Loucy (cell line): ENCODE data around the gene BABAM2.

ENCODE experiments used
- H2AFZ ChIP-seq: fragments of 200-600 bp; sonication (generic); 2 replicates; pipeline ENCODE4 v1.6.0; 2016; ENCODE audit warnings: antibody characterized with exemption, mild to moderate bottlenecking, low read length, moderate library complexity
- H3F3A ChIP-seq: fragments of 200-600 bp; 2 replicates; pipeline ENCODE4 v1.6.0; 2016; ENCODE audit warnings: antibody characterized with exemption, low read depth, mild to moderate bottlenecking
- H3K27me3 ChIP-seq: fragments of 200-600 bp; sonication (generic); 2 replicates; pipeline ENCODE4 v1.6.1; 2014; ENCODE audit warnings: low read length, mild to moderate bottlenecking; ENCODE audit not compliant: insufficient read depth, poor library complexity, severe bottlenecking
- H3K36me3 ChIP-seq: fragments of 200-600 bp; sonication (generic); 2 replicates; pipeline ENCODE4 v1.6.1; 2016; ENCODE audit warnings: low read length; ENCODE audit not compliant: insufficient read depth
- H3K4me1 ChIP-seq: fragments of 200-600 bp; sonication (generic); 2 replicates; pipeline ENCODE4 v1.5.1; 2014; ENCODE audit warnings: low read length, mild to moderate bottlenecking; ENCODE audit not compliant: insufficient read depth, poor library complexity, severe bottlenecking
- H3K4me2 ChIP-seq: fragments of 200-600 bp; sonication (generic); 2 replicates; pipeline ENCODE4 v1.6.0; 2014; ENCODE audit warnings: antibody characterized with exemption, low read length, low read depth, mild to moderate bottlenecking; ENCODE audit not compliant: poor library complexity, severe bottlenecking
- H3K4me3 ChIP-seq: fragments of 200-600 bp; sonication (generic); 2 replicates; pipeline ENCODE4 v1.5.1; 2014; ENCODE audit warnings: low read length, mild to moderate bottlenecking, mixed read lengths; ENCODE audit not compliant: poor library complexity, severe bottlenecking
- H3K79me2 ChIP-seq: fragments of 200-600 bp; sonication (generic); 2 replicates; pipeline ENCODE4 v1.6.1; 2014; ENCODE audit warnings: low read length; ENCODE audit not compliant: insufficient read depth
- H3K9ac ChIP-seq: fragments of 200-600 bp; sonication (generic); 2 replicates; pipeline ENCODE4 v1.6.0; 2014; ENCODE audit warnings: mild to moderate bottlenecking, low read depth, low read length, moderate library complexity; ENCODE audit not compliant: poor library complexity, severe bottlenecking
- H3K9me2 ChIP-seq: fragments of 200-600 bp; sonication (generic); replicated peaks from 2 replicates; pipeline ENCODE4 v1.6.1; 2016; ENCODE audit warnings: low read depth, low read length, mixed read lengths
- H3K9me3 ChIP-seq: fragments of 200-600 bp; sonication (generic); 2 replicates; pipeline ENCODE4 v1.6.1; 2014; ENCODE audit warnings: mild to moderate bottlenecking, antibody characterized with exemption, low read length, low read depth; ENCODE audit not compliant: insufficient read depth
- H4K20me1 ChIP-seq: fragments of 200-600 bp; sonication (generic); 2 replicates; pipeline ENCODE4 v1.6.0; 2014; ENCODE audit warnings: antibody characterized with exemption, low read length, mild to moderate bottlenecking; ENCODE audit not compliant: insufficient read depth, poor library complexity, severe bottlenecking
- EZH2phosphoT487 ChIP-seq: fragments of 200-600 bp; IDR thresholded peaks from 2 replicates; pipeline ENCODE4 v1.6.1; 2018; ENCODE audit warnings: antibody characterized with exemption, mild to moderate bottlenecking, moderate library complexity, borderline replicate concordance
- TF ChIP-seq, protein P1 (sequence below): fragments of 200-600 bp; sonication (generic); conservative IDR thresholded peaks from 2 replicates; pipeline ENCODE4 v1.5.1; 2014; ENCODE audit warnings: mild to moderate bottlenecking, antibody characterized with exemption, low read length

BABAM2 gene

DNA sequence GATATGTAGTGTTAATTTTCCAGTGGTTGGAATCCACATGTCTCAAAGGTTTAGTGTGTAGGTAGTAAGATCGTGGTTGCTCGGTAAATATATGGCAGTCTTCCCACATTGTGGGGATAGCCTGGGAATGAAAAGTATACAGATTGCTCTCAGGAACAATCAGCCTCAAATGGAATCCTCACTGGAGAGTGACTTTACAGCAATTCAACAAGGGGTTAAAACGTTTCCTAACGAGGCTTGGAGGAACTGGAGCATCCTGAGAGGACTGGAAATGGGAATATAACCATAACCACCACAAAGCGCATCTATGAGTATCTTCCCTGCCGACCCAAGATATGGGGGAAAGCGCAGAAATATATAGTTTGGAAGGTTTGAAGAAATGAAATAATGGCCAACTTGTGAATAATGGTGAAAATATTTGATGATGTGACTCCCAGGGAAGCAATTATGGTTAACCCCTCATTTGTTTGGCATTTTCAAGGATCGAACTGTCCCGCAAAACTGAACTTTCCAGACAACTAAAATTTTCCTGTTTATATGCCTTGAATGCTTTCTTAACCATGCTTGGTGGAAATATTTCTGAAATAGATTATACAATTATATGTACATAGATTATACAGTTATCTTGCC lies 401.4 kb downstream of the BABAM2 start:
- Histone ChIP-seq H3K4me3 (no peak overlapping the region), H3K4me2 (no peak overlapping the region), H3K36me3 (no peaks in the 10 kb centered on the region), H3K9me2 (no peaks in the 10 kb centered on the region), H2AFZ (no peak overlapping the region), H3K9me3 (no peaks in the 10 kb centered on the region), H3K4me1 (peaks cover 6% of the 10 kb centered on the region), H3K79me2 (no peaks in the 10 kb centered on the region), H3K27me3 (no peaks in the 10 kb centered on the region), H3K9ac (no peak overlapping the region), H4K20me1 (no peaks in the 10 kb centered on the region), H3F3A (no peaks in the 10 kb centered on the region)
- no peak for TF ChIP-seq EZH2phosphoT487
- TF ChIP-seq, protein P1, sequence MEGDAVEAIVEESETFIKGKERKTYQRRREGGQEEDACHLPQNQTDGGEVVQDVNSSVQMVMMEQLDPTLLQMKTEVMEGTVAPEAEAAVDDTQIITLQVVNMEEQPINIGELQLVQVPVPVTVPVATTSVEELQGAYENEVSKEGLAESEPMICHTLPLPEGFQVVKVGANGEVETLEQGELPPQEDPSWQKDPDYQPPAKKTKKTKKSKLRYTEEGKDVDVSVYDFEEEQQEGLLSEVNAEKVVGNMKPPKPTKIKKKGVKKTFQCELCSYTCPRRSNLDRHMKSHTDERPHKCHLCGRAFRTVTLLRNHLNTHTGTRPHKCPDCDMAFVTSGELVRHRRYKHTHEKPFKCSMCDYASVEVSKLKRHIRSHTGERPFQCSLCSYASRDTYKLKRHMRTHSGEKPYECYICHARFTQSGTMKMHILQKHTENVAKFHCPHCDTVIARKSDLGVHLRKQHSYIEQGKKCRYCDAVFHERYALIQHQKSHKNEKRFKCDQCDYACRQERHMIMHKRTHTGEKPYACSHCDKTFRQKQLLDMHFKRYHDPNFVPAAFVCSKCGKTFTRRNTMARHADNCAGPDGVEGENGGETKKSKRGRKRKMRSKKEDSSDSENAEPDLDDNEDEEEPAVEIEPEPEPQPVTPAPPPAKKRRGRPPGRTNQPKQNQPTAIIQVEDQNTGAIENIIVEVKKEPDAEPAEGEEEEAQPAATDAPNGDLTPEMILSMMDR, result no peak

DNA sequence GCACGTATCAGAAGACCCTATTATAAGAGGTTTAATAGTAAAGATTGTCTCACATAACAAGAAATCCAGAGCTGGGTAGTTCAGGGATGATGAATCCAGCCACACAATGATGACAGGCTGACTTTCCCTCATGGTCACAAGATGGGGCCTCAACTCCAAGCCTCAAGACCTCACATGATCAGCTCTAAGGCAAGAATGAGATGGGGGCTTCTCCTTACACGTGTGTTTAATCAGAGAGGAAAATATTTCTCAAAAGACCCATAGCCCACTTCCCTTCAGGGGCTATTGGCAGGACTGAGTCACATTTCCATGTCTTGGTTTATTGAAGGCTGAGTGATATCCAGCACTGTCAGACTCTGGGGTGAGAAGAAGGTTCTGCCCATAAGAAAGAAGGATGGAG lies 402.0 kb downstream of the BABAM2 start:
- Histone ChIP-seq H3K27me3 (no peaks in the 10 kb centered on the region), H3K9me2 (no peaks in the 10 kb centered on the region)
- TF ChIP-seq EZH2phosphoT487, result no peak
- TF ChIP-seq, protein P1, result no peak

DNA sequence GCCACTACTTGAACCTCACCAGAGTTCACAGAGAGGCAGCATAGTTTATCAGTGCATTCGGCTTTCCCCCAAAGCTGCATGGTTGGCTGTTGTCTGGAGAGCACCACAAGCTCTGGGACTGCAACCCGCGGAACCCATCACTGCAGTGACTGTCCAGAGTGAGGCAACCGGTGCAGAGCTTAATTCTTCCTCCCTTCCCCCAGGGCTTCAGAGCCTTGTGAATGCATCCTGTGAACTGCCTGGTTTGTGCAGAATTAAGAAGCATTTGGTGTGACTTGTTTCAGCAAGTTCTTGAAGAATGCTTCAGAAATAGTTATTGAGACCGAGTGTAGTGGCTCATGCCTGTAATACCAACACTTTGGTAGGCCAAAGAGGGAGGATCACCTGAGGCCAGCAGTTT lies 402.9 kb downstream of the BABAM2 start:
- H3K4me3 ChIP-seq, result no peak overlapping the region
- no peaks in the 10 kb centered on the region for H3K27me3 ChIP-seq
- H3F3A ChIP-seq, result no peaks in the 10 kb centered on the region
- H3K4me2 ChIP-seq, result no peak overlapping the region
- H3K9me3 ChIP-seq, result no peaks in the 10 kb centered on the region
- peaks cover 10% of the 10 kb centered on the region for H3K4me1 ChIP-seq
- no peaks in the 10 kb centered on the region for H3K79me2 ChIP-seq
- no peaks in the 10 kb centered on the region for H3K9me2 ChIP-seq
- H3K9ac ChIP-seq, result no peak overlapping the region
- H4K20me1 ChIP-seq, result no peaks in the 10 kb centered on the region
- TF ChIP-seq, protein P1, result no peak
- no peak overlapping the region for H2AFZ ChIP-seq
- H3K36me3 ChIP-seq, result no peaks in the 10 kb centered on the region

More for the DNA sequence above, 402.0 kb downstream of the BABAM2 start:
- Histone ChIP-seq H3K79me2 (no peaks in the 10 kb centered on the region), H3K4me3 (no peak overlapping the region), H2AFZ (no peak overlapping the region), H3K9me3 (no peaks in the 10 kb centered on the region), H3K4me1 (peaks cover 6% of the 10 kb centered on the region), H4K20me1 (no peaks in the 10 kb centered on the region), H3F3A (no peaks in the 10 kb centered on the region), H3K36me3 (no peaks in the 10 kb centered on the region), H3K4me2 (no peak overlapping the region), H3K9ac (no peak overlapping the region)
